HG03342 (cell line): ENCODE measurements around the gene OPN1MW2.
A peak's percentile ranks its signal among the peaks of the same experiment; 100 is the strongest.
"Not testable (repeated sequence)": the region's sequence is repeated elsewhere in the genome, so short reads cannot be mapped to it uniquely, and the experiment has no call there.

Source experiments
- ATAC-seq: cut with Tn5 transposase; IDR thresholded peaks from one replicate; pipeline ENCODE4 v1.9.1; 2021; ENCODE audit warnings: mild to moderate bottlenecking, moderate library complexity; ENCODE audit not compliant: unreplicated experiment

The OPN1MW2 gene

DNA sequence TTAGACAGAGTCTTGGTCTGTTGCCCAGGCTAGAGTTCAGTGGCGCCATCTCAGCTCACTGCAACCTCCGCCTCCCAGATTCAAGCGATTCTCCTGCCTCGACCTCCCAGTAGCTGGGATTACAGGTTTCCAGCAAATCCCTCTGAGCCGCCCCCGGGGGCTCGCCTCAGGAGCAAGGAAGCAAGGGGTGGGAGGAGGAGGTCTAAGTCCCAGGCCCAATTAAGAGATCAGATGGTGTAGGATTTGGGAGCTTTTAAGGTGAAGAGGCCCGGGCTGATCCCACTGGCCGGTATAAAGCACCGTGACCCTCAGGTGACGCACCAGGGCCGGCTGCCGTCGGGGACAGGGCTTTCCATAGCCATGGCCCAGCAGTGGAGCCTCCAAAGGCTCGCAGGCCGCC is at the start of gene OPN1MW2:
Gene OPN1MW2, plus strand, starts transcription at position 301 of the 400 bp plus-strand sequence. Its CDS starts 60 bp downstream, at position 361.
- not testable (repeated sequence) for ATAC-seq

- peak; percentile 57 for ATAC-seq
Observed at GRCh38 chrX:154172535-154172943, 47.0 kb upstream of the OPN1MW2 start.

- ATAC-seq, result not testable (repeated sequence)
Observed at GRCh38 chrX:154174356-154174755, 45.2 kb upstream of the OPN1MW2 start.

- ATAC-seq, result not testable (repeated sequence)
Observed at GRCh38 chrX:154182296-154182695, 37.3 kb upstream of the OPN1MW2 start, which contains the start of gene OPN1MW. TSS of gene OPN1MW (plus strand) at chrX:154182596. CDS start at chrX:154182678, 82 bp downstream.

DNA sequence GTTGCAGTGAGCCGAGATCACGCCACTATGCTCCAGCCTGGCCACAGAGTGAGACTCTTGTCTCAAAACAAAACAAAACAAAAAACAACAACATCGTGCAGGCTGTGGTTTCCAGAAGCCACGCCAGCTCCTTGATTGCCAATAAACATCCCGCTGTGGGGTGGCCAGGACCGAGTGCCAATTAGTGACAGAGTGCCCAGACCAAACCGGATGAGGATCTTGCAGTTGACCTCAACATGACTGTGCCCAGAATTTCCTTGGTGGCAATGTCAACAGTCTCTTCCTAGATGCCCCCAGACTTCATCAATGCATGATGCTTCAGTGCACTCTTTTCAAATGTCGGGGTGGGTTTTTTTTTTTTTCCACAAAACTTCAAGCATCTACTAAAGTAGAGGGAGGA is 35.8 kb upstream of the OPN1MW2 start:
- ATAC-seq, result not testable (repeated sequence)

GRCh38 chrX:154192846-154193245 is 26.7 kb upstream of the OPN1MW2 start:
- ATAC-seq, result not testable (repeated sequence)

DNA sequence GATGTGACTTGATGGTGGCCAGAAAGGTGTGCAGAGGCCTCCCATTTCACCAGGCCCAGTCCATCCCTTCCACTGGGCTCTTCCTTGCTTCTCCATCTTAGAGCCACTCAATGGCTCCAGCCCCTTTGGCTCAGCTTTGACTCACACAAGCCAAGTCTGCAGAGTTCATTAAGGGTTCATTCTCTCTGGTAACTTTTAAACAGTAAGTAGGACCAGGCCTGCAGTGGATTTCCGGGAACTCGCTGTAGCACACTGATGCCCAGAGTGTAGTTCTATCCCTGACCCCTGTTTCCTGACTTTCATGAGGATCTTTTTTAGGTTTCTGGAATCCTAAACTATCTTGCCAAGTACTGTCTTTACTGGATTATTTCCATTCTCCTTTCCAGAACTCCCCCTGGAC is 25.2 kb upstream of the OPN1MW2 start:
- ATAC-seq, result not testable (repeated sequence)

DNA sequence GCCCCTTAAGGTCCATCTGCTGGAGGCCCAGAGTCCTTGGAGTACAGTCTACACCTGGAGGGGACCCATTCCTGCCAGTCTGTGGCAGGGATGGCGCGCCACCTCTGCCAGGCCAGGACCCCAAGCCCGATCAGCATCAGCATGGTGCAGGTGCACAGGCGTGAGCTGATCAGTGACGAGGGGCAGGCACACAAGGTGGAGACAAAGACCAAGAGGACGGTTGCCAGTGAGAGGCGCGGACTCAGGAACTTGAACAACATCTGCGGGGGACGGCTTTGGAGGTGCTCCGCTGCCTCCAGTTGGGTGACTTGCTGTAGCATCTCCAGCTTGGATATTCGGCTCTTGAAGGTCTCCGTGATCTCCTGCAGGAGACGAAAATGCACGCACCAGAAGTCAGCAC is 23.1 kb upstream of the OPN1MW2 start:
- not testable (repeated sequence) for ATAC-seq

- ATAC-seq, result not testable (repeated sequence)
Observed at GRCh38 chrX:154209670-154210418, 9.7 kb upstream of the OPN1MW2 start.

GRCh38 chrX:154211057-154211456 is 8.5 kb upstream of the OPN1MW2 start:
- ATAC-seq, result not testable (repeated sequence)

- not testable (repeated sequence) for ATAC-seq
Observed at GRCh38 chrX:154211499-154211898, 8.1 kb upstream of the OPN1MW2 start.

GRCh38 chrX:154225292-154225691 is 5.7 kb downstream of the OPN1MW2 start:
- ATAC-seq, result not testable (repeated sequence)

GRCh38 chrX:154226706-154227105 is 7.2 kb downstream of the OPN1MW2 start:
- ATAC-seq, result not testable (repeated sequence)

DNA sequence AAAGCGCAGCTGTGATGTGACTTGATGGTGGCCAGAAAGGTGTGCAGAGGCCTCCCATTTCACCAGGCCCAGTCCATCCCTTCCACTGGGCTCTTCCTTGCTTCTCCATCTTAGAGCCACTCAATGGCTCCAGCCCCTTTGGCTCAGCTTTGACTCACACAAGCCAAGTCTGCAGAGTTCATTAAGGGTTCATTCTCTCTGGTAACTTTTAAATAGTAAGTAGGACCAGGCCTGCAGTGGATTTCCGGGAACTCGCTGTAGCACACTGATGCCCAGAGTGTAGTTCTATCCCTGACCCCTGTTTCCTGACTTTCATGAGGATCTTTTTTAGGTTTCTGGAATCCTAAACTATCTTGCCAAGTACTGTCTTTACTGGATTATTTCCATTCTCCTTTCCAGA is 11.9 kb downstream of the OPN1MW2 start:
- not testable (repeated sequence) for ATAC-seq

DNA sequence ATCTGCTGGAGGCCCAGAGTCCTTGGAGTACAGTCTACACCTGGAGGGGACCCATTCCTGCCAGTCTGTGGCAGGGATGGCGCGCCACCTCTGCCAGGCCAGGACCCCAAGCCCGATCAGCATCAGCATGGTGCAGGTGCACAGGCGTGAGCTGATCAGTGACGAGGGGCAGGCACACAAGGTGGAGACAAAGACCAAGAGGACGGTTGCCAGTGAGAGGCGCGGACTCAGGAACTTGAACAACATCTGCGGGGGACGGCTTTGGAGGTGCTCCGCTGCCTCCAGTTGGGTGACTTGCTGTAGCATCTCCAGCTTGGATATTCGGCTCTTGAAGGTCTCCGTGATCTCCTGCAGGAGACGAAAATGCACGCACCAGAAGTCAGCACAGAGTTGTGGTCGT is 14.1 kb downstream of the OPN1MW2 start:
- not testable (repeated sequence) for ATAC-seq

- ATAC-seq, result not testable (repeated sequence)
Observed at GRCh38 chrX:154238939-154239559, 19.5 kb downstream of the OPN1MW2 start.

- not testable (repeated sequence) for ATAC-seq
Observed at GRCh38 chrX:154239982-154240503, 20.5 kb downstream of the OPN1MW2 start.

DNA sequence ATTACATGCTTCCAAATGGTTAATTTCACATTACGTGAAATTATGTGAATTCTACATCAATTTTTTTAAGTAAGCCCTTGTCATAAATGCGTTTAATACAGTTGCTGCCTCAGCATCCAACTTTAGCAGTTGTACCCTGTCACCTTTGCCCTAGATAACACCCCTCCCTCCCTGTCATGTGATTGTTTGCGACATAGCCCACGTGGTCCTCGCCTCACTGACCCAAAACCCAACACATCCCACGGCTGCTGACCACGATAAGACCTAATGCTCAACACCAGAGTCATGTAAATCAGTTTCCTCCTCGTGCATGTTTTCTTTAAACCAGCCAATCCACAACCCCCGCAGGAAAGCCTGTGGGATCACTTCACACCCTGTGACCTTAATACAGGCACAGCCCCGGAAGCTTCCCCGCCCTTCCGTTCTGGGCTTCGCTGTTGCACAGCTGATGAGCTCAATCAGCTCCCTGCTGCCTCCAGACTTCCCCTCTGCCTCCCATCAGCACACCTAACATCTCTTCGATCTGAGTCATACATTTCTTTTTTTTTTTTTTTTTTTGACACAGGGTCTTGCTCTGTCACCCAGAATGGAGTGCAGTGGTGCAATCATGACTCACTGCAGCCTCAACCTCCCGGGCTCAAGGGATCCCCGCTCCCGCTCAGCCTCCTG is 28.0 kb downstream of the OPN1MW2 start:
- peak; percentile 84 for ATAC-seq

DNA sequence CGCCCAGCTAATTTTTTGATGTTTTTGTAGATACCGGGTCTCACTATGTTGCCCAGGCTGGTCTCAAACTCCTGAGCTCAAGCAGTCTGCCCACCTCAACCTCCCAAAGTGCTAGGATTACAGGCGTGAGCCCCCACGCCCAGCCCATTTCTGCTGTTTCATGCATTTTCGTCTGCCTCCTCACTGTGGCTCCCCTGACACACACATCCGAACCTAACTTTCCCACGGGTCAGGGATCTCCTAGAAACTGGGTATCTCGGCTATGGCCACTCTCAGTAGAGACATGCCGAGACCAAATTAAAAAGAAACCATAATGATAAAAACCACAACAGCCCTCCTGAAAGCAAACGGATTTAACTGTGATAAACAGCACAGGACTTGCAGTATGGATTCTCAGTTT is 28.5 kb downstream of the OPN1MW2 start:
- not testable (repeated sequence) for ATAC-seq

- not testable (repeated sequence) for ATAC-seq
Observed at GRCh38 chrX:154257282-154257681, 37.7 kb downstream of the OPN1MW2 start, which contains the start of gene OPN1MW3. TSS of gene OPN1MW3 (plus strand) at chrX:154257582. CDS start at chrX:154257620, 38 bp downstream.

- not testable (repeated sequence) for ATAC-seq
Observed at GRCh38 chrX:154258711-154259110, 39.2 kb downstream of the OPN1MW2 start.
